Measurements from ENCODE around the gene ASMT.
"Not testable (repeated sequence)": the region's sequence is repeated elsewhere in the genome, so short reads cannot be mapped to it uniquely, and the experiment has no call there.

ASMT gene, protein sequence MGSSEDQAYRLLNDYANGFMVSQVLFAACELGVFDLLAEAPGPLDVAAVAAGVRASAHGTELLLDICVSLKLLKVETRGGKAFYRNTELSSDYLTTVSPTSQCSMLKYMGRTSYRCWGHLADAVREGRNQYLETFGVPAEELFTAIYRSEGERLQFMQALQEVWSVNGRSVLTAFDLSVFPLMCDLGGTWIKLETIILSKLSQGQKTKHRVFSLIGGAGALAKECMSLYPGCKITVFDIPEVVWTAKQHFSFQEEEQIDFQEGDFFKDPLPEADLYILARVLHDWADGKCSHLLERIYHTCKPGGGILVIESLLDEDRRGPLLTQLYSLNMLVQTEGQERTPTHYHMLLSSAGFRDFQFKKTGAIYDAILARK

GRCh38 chrX:1614927-1615326 lies at the start of gene ASMT:
TSS of gene ASMT (plus strand) at chrX:1615059. CDS start at chrX:1615200, 141 bp downstream.
- Mint-ChIP-seq H3K27ac (no peak within 1 kb of the TSS), H3K4me1 (no peaks in the 10 kb centered on the region)

GRCh38 chrX:1574181-1574580 lies 40.7 kb upstream of the ASMT start:
- not testable (repeated sequence) for H3K36me3 Mint-ChIP-seq, H3K9me3 Mint-ChIP-seq, H3K4me3 Mint-ChIP-seq

More at GRCh38 chrX:1614927-1615326, at the start of gene ASMT:
- Mint-ChIP-seq H3K27me3 (no peaks in the 10 kb centered on the region), H3K4me3 (no peak within 1 kb of the TSS), H3K9me3 (no peaks in the 10 kb centered on the region), H3K36me3 (no peaks in the 10 kb centered on the region)

GRCh38 chrX:1576201-1576992 lies 38.5 kb upstream of the ASMT start:
- Mint-ChIP-seq H3K27ac (no peak overlapping the region), H3K4me1 (peaks cover 17% of the 10 kb centered on the region), H3K36me3 (no peaks in the 10 kb centered on the region), H3K4me3 (no peak overlapping the region), H3K27me3 (no peaks in the 10 kb centered on the region), H3K9me3 (no peaks in the 10 kb centered on the region)

More at GRCh38 chrX:1574181-1574580, 40.7 kb upstream of the ASMT start:
- not testable (repeated sequence) for H3K27ac Mint-ChIP-seq, H3K27me3 Mint-ChIP-seq
- H3K4me1 Mint-ChIP-seq: peaks cover 24% of the 10 kb centered on the region

- Mint-ChIP-seq H3K9me3 (no peaks in the 10 kb centered on the region), H3K4me3 (no peak overlapping the region), H3K27ac (no peak overlapping the region), H3K27me3 (no peaks in the 10 kb centered on the region), H3K4me1 (peaks cover 16% of the 10 kb centered on the region), H3K36me3 (no peaks in the 10 kb centered on the region)
Observed at GRCh38 chrX:1577845-1578244, 37.0 kb upstream of the ASMT start.

DNA sequence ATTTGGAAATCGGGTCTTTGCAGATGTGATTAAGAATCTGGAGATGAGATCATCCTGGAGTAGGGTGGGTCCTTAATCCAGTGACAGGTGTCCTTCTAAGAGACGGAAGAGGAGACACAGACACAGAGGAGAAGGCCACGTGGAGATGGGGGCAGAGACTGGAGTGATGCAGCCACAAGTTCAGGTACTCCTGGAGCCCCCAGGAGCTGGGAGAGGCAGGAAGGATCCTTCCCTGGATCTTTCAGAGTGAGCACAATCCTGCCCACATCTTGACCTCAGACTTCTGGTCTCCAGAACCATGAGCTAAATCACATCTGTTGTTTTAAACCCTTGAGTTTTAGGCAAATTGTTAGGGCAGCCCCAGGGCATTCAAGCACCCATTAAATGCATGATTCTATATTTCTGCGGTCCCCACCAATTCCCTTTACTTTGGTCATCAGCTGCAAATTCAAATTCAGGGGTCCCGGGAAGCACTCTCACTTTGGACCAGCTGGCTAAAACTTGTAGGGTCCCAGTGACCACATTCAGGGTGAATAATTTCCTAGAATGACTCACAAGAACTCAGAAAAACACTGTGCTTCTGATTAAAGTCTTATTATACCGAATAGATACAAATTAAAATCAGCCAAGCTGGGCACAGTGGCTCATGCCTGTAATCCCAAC lies 36.2 kb upstream of the ASMT start:
- H3K4me3 Mint-ChIP-seq: no peak overlapping the region
- peaks cover 24% of the 10 kb centered on the region for H3K4me1 Mint-ChIP-seq
- no peaks in the 10 kb centered on the region for H3K9me3 Mint-ChIP-seq
- H3K36me3 Mint-ChIP-seq: no peaks in the 10 kb centered on the region
- no peak overlapping the region for H3K27ac Mint-ChIP-seq
- no peaks in the 10 kb centered on the region for H3K27me3 Mint-ChIP-seq

GRCh38 chrX:1581132-1581531 lies 33.7 kb upstream of the ASMT start:
- Mint-ChIP-seq H3K9me3 (no peaks in the 10 kb centered on the region), H3K4me3 (no peak overlapping the region), H3K4me1 (peaks cover 25% of the 10 kb centered on the region), H3K36me3 (no peaks in the 10 kb centered on the region), H3K27me3 (no peaks in the 10 kb centered on the region), H3K27ac (peak overlapping the region; percentile 65)

DNA sequence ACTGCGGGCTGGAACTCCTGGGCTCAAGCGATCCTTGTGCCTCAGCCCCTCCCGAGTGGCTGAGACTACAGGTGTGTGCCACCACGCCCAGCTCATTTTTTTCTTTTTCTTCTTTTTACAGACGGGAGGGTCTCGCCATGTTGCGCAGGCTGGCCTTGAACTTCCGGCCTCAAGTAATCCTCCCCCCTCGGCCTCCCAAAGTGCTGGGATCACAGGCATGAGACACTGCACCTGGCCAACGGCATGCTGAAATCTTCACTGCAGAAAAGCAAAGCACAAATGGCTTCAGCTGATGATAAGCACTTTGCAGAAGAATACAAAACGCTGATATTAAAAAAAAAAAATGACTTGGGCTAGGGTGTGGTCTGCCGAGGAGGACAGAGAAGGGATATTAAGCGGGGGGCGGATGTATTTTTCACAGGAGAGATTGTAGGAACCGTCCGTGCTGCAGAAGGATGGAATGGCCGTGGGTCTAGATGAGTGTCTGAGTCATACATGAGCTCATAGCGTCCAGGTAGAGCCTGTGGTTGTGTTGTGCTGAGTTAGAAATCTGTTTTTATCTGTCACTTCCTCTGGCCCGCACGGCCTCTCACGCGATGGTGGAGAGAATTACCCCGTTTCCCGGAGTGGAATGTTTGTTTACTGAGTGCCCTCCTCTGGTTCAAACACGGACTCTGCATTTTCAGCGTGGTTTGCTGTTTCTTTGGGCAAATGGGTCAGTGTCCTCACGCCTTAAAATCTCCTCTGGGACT lies 32.0 kb upstream of the ASMT start:
- peaks cover 32% of the 10 kb centered on the region for H3K4me1 Mint-ChIP-seq
- H3K9me3 Mint-ChIP-seq: no peaks in the 10 kb centered on the region
- H3K4me3 Mint-ChIP-seq: peak overlapping the region; percentile 39
- H3K27me3 Mint-ChIP-seq: no peaks in the 10 kb centered on the region
- no peaks in the 10 kb centered on the region for H3K36me3 Mint-ChIP-seq
- H3K27ac Mint-ChIP-seq: peak overlapping the region; percentile 55

GRCh38 chrX:1584237-1585011 lies 30.4 kb upstream of the ASMT start:
- Mint-ChIP-seq H3K4me1 (peaks cover 32% of the 10 kb centered on the region), H3K27me3 (no peaks in the 10 kb centered on the region), H3K27ac (no peak overlapping the region), H3K9me3 (no peaks in the 10 kb centered on the region), H3K36me3 (no peaks in the 10 kb centered on the region), H3K4me3 (no peak overlapping the region)

GRCh38 chrX:1587161-1587560 lies 27.7 kb upstream of the ASMT start:
- no peak overlapping the region for H3K4me3 Mint-ChIP-seq
- H3K27me3 Mint-ChIP-seq: no peaks in the 10 kb centered on the region
- H3K4me1 Mint-ChIP-seq: peaks cover 18% of the 10 kb centered on the region
- no peaks in the 10 kb centered on the region for H3K36me3 Mint-ChIP-seq
- no peak overlapping the region for H3K27ac Mint-ChIP-seq
- H3K9me3 Mint-ChIP-seq: no peaks in the 10 kb centered on the region

- Mint-ChIP-seq H3K36me3 (no peaks in the 10 kb centered on the region), H3K4me3 (no peak overlapping the region), H3K27ac (peak overlapping the region; percentile 84), H3K9me3 (no peaks in the 10 kb centered on the region), H3K27me3 (no peaks in the 10 kb centered on the region), H3K4me1 (peaks cover 26% of the 10 kb centered on the region)
Observed at GRCh38 chrX:1589356-1590130, 25.3 kb upstream of the ASMT start.

- peak within 1 kb of the TSS; percentile 92 for H3K27ac Mint-ChIP-seq
- H3K9me3 Mint-ChIP-seq: no peaks in the 10 kb centered on the region
- no peaks in the 10 kb centered on the region for H3K27me3 Mint-ChIP-seq
- no peaks in the 10 kb centered on the region for H3K36me3 Mint-ChIP-seq
- peaks cover 32% of the 10 kb centered on the region for H3K4me1 Mint-ChIP-seq
- peak within 1 kb of the TSS; percentile 92 for H3K4me3 Mint-ChIP-seq
Observed at GRCh38 chrX:1591102-1591862, 23.6 kb upstream of the ASMT start, which contains the start of gene AKAP17A. TSS of gene AKAP17A (plus strand) at chrX:1591604. CDS start at chrX:1593463, 1,859 bp downstream.

GRCh38 chrX:1591863-1592469 lies 22.9 kb upstream of the ASMT start:
- Mint-ChIP-seq H3K4me3 (peak overlapping the region; percentile 92), H3K9me3 (no peaks in the 10 kb centered on the region), H3K27ac (peak overlapping the region; percentile 87), H3K36me3 (peaks cover 3% of the 10 kb centered on the region), H3K27me3 (no peaks in the 10 kb centered on the region), H3K4me1 (peaks cover 29% of the 10 kb centered on the region)
